ENCODE data around the gene EIF2AK3. TPM values are rescaled to one million over a fixed set of nuclear protein-coding genes. Genes with fewer than 3 reads are reported as not detected.

The EIF2AK3 gene
- total and polyA plus RNA-seq, 10 of the 15 experiments (the other 5 are each of a cell fraction or from before 2014, with no cell fraction given), result 5.0 to 44.7 (median 22.4) TPM

- no peak for TF ChIP-seq ZBTB11 (CRISPR knock-in tag; IDR thresholded peaks at IDR 0.05)
- TF ChIP-seq ZBTB33 (IDR thresholded peaks at IDR 0.05), result no peak
- TF ChIP-seq, protein P1, sequence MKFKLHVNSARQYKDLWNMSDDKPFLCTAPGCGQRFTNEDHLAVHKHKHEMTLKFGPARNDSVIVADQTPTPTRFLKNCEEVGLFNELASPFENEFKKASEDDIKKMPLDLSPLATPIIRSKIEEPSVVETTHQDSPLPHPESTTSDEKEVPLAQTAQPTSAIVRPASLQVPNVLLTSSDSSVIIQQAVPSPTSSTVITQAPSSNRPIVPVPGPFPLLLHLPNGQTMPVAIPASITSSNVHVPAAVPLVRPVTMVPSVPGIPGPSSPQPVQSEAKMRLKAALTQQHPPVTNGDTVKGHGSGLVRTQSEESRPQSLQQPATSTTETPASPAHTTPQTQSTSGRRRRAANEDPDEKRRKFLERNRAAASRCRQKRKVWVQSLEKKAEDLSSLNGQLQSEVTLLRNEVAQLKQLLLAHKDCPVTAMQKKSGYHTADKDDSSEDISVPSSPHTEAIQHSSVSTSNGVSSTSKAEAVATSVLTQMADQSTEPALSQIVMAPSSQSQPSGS (IDR thresholded peaks at IDR 0.05; ENCODE audit: low read length), result no peak
- no peak for TF ChIP-seq NFXL1 (IDR thresholded peaks at IDR 0.05; ENCODE audit: borderline replicate concordance)
- TF ChIP-seq ZNF384 (IDR thresholded peaks at IDR 0.05; ENCODE audit: borderline replicate concordance, low read depth, low read length), result no peak
- no peak for TF ChIP-seq SIX5 (IDR thresholded peaks at IDR 0.05; ENCODE audit: low read depth, low read length, severe bottlenecking)
Observed at GRCh38 chr2:88638743-88639142, 11.5 kb upstream of the EIF2AK3 start (continued).
